Tibial artery (tissue), 4 donors: ENCODE measurements around the gene CROCC2.

Experiments used
- DNase-seq, 2 donors: peaks; one replicate each; pipeline ENCODE4 v3.0.0-alpha.2; 2019
- H3K27ac ChIP-seq, 2 donors: fragments of 200-600 bp; sonication (generic) in 1 of 2; 1 replicate in 1 of 2; 2 replicates in 1 of 2; pipeline ENCODE4 v1.5.1; 2018 to 2019; ENCODE audit warnings: mild to moderate bottlenecking in 1 of 2
- H3K27me3 ChIP-seq, 2 donors: fragments of 200-600 bp; sonication (generic) in 1 of 2; one replicate each; pipeline versions ENCODE4 v1.5.1 to v1.6.0; 2016 to 2019
- H3K36me3 ChIP-seq, 3 donors: fragments of 200-600 bp; sonication (generic) in 2 of 3; one replicate each; pipeline ENCODE4 v1.5.1; 2016 to 2019; ENCODE audit warnings: mild to moderate bottlenecking in 2 of 3
- H3K4me1 ChIP-seq, 4 donors: fragments of 200-600 bp; sonication (generic) in 2 of 4; 1 replicate in 3 of 4; 2 replicates in 1 of 4; pipeline ENCODE4 v1.5.1; 2016 to 2019
- H3K4me3 ChIP-seq, 2 donors: fragments of 200-600 bp; sonication (generic) in 1 of 2; 1 replicate in 1 of 2; 2 replicates in 1 of 2; pipeline ENCODE4 v1.5.1; 2018 to 2019; ENCODE audit warnings: mild to moderate bottlenecking in 2 of 2
- H3K9me3 ChIP-seq, 3 donors: fragments of 200-600 bp; sonication (generic) in 1 of 3; one replicate each; pipeline ENCODE4 v1.5.1; 2016 to 2019
- intact Hi-C: fragments of 100-400 bp; cut with DNase I; formaldehyde crosslinking; loops from one replicate; pipeline ENCODE4 v1.15.0; 2023; ENCODE audit warnings: low total_unique reads
- TF ChIP-seq, protein P1 (sequence below), 2 experiments: fragments of 200-600 bp in 1 of 2; fragments of 450-650 bp in 1 of 2; IDR thresholded peaks; one replicate each; pipeline ENCODE4 v1.5.1; 2017 to 2019; ENCODE audit warnings: antibody characterized with exemption in 2 of 2, mild to moderate bottlenecking in 1 of 2, moderate library complexity in 1 of 2

CROCC2 gene

DNA sequence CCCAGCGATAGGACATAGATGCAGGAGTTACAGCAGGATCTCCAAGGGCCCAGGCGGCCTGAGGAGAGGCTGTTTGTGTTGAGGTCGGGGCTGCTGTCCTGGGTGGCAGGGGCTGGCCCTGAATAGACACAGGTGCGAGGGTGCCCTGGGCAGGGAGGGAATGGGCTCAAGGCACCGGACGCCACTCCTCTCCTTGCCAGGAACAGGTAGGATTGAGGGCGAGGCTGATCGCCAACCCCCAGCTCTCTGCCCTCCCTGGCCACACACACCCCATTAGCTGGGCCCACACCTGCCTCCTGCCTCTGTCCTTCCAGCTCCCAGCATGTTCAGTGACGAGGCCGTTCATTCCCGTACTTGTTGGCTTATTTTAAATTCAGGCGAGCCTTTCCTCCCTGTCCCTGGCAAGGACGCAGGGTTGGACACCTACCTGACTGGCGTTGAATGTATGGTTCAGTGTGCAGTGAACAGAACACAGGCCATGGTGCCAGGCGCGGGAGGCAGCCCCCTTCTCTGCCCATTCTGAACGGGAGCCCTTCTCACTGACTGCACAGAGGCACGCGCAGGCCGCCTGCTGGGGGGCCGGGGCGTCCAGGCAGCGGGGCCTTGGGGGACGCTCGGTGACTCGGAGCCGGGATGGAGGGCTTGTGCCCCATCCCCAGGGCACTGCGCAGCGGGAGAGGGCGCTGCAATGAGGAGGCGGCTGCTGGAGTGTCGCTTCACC is 51.0 kb downstream of the CROCC2 start:
- peaks cover 0 to 70% of the 10 kb centered on the region in 2 donors for H3K27me3 ChIP-seq

DNA sequence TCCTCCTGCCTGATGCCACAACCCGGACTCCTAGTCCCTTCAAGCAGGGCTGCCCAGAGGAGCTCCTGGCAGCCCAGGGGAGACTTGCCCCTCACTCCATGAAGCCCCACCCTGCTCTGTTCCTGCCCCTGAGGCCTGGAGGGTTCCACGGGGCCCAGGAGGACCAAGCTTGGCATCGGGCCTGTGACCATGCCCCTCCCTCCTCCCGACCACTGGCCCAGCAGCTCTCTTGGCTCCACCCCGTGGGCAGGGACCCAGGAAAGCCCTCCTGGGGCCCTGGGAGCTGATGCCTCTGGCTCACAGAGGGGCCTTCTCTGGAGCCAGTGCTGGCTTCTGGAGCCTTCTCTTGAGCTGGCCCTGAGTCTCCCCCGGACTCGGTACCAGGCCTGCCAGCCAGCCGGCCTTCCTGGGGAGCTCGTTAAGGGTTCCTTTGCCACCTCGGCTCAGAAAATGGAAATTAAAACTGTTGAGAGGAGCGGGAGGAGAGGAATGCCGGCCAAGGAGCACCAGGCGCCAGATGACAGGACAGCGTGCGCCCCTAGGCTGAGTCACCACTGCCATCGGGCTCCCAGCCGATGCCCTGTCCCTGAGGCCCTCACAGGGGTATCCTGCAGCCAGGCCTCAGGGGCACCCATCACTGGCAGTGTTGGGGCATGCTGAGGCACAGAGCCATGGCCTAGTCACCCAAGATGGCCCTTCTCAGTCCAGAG is 51.7 kb downstream of the CROCC2 start:
- H3K9me3 ChIP-seq: no peaks in the 10 kb centered on the region
- no peaks in the 10 kb centered on the region for H3K36me3 ChIP-seq
- H3K4me3 ChIP-seq: no peak overlapping the region
- intact Hi-C loops: no loop called here
- H3K27me3 ChIP-seq: peaks cover 0 to 77% of the 10 kb centered on the region in 2 donors
- TF ChIP-seq, protein P1, sequence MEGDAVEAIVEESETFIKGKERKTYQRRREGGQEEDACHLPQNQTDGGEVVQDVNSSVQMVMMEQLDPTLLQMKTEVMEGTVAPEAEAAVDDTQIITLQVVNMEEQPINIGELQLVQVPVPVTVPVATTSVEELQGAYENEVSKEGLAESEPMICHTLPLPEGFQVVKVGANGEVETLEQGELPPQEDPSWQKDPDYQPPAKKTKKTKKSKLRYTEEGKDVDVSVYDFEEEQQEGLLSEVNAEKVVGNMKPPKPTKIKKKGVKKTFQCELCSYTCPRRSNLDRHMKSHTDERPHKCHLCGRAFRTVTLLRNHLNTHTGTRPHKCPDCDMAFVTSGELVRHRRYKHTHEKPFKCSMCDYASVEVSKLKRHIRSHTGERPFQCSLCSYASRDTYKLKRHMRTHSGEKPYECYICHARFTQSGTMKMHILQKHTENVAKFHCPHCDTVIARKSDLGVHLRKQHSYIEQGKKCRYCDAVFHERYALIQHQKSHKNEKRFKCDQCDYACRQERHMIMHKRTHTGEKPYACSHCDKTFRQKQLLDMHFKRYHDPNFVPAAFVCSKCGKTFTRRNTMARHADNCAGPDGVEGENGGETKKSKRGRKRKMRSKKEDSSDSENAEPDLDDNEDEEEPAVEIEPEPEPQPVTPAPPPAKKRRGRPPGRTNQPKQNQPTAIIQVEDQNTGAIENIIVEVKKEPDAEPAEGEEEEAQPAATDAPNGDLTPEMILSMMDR (IDR thresholded peaks at IDR 0.05): no peak
- peak; percentile 10 to 62 for DNase-seq
- H3K27ac ChIP-seq: no peak overlapping the region
- H3K4me1 ChIP-seq: peaks cover 0 to 17% (median 3%) of the 10 kb centered on the region in 4 donors

More for the DNA sequence above, 51.0 kb downstream of the CROCC2 start:
- H3K9me3 ChIP-seq: no peaks in the 10 kb centered on the region
- no peak overlapping the region for H3K27ac ChIP-seq
- peak in 1 of 2 donors; percentile 19 for DNase-seq
- H3K4me3 ChIP-seq: no peak overlapping the region
- TF ChIP-seq, protein P1 (IDR thresholded peaks at IDR 0.05): no peak
- no peaks in the 10 kb centered on the region for H3K36me3 ChIP-seq
- intact Hi-C loops: no loop called here
- H3K4me1 ChIP-seq: peaks cover 0 to 10% (median 3%) of the 10 kb centered on the region in 4 donors

DNA sequence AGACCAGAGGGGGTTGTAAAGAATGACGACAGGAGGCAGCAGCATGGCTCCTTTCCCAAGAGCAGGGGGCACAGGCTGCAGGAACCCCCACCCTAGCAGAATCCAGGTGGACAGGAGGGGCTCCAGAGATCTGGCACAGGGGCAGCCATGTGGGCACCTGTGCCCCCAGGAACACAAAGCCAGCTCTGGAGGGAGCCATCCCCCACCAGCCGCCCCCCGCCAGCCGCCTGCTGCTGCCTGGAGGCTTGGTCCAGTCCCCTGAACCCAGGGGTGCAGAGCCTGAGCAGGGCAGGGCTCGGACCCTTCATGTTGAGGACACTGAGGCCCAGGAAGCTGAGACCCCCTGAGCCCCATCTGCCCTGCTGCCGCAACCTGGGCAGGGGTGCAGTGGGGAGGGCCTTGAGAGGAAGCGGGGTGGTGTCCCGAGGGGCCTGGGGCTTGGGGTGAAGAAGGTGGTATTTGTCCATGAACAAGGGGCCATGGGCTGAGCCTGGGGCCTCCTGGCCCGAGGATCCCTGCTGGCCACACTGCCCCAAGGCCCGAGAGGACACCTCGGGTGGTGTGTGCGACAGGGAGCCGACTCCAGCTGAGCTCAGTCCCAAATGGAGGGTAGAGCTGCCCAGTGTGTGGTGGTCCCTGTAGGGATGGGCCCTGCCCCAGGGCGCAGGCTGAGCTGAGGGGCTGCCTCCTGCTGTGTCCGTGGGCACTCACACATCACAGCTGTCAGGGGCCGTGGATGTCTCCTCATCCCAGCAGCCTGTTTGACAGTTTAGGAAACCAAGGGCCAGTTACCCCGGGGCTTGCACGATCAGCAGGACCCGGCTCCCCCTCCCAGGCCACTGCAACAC is 52.5 kb downstream of the CROCC2 start:
- peak in 1 of 2 donors; percentile 12 for DNase-seq

DNA sequence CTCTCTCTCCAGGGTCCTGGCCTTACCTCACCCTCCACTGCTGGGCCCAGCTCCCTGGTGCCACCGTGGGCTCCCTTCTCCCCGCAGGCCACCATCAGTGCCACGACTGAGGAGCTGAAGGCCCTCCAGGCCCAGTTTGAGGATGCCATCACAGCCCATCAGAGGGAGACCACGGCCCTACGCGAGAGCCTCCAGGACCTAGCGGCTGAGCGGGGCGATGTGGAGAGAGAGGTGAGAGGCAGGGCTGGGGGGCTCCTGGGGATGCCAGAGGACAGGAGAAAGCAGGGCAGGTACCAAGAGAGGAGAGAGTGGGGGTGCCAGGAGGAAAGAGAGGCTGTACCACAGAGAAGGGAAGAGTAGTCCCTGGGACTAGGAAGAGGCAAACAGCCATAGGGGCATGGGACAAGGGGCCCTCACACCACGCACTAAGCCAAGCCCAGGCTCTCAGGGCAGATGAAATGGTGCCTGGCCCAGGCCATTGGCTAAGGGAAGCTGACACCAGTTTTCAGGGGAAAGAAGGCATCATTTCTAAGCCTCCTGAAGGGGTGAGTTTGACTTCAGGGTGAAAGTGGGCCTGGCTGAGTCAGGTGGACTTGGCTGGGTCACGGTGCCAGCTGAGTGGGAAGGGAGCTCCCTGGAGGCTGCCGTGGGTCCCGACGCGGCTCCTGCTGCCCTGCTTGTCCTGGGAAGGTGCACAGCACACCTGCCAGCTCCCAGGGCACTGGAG is 53.2 kb downstream of the CROCC2 start:
- intact Hi-C loops: no loop called here
- H3K4me1 ChIP-seq: peaks cover 0 to 17% (median 3%) of the 10 kb centered on the region in 4 donors
- DNase-seq: peak in 1 of 2 donors; percentile 9

More for the DNA sequence above, 52.5 kb downstream of the CROCC2 start:
- peaks cover 0 to 85% of the 10 kb centered on the region in 2 donors for H3K27me3 ChIP-seq
- H3K4me1 ChIP-seq: peaks cover 0 to 17% (median 3%) of the 10 kb centered on the region in 4 donors
- TF ChIP-seq, protein P1 (IDR thresholded peaks at IDR 0.05): no peak
- intact Hi-C loops: no loop called here
- no peak overlapping the region for H3K4me3 ChIP-seq
- no peak overlapping the region for H3K27ac ChIP-seq
- H3K36me3 ChIP-seq: no peaks in the 10 kb centered on the region
- no peaks in the 10 kb centered on the region for H3K9me3 ChIP-seq

More for the DNA sequence above, 53.2 kb downstream of the CROCC2 start:
- TF ChIP-seq, protein P1 (IDR thresholded peaks at IDR 0.05): no peak
- H3K9me3 ChIP-seq: no peaks in the 10 kb centered on the region
- H3K27ac ChIP-seq: no peak overlapping the region
- no peaks in the 10 kb centered on the region for H3K36me3 ChIP-seq
- peaks cover 0 to 85% of the 10 kb centered on the region in 2 donors for H3K27me3 ChIP-seq
- H3K4me3 ChIP-seq: no peak overlapping the region
